GM19372 (cell line): ENCODE results near the gene XYLT1.
A peak's percentile ranks its signal among the peaks of the same experiment; 100 is the strongest.

ENCODE experiments used
- ATAC-seq: cut with Tn5 transposase; IDR thresholded peaks from one replicate; pipeline ENCODE4 v1.9.1; 2021; ENCODE audit warnings: mild to moderate bottlenecking, low read depth, moderate library complexity; ENCODE audit not compliant: unreplicated experiment

XYLT1 gene

DNA sequence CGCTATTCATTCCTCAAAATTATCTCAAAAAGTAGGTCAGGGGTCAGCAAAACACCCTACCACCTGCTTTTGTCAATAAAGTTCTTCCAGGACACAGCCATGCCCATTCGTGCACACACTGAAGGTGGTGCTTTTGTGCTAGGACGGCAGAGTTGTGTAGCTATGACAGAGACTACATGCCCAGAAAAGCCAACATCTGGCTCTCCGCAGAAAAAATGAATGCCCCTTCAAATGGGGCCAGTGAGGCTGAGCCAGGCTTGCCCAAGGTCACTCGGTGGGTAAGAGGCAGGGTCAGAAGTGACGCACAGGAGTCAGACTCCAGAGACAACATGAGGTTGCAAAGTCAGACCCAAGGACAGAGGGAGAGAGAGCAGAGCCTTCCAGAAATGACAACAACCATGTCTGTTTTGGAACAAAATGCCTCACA, 200.1 kb downstream of the XYLT1 start:
- no peak for ATAC-seq

DNA sequence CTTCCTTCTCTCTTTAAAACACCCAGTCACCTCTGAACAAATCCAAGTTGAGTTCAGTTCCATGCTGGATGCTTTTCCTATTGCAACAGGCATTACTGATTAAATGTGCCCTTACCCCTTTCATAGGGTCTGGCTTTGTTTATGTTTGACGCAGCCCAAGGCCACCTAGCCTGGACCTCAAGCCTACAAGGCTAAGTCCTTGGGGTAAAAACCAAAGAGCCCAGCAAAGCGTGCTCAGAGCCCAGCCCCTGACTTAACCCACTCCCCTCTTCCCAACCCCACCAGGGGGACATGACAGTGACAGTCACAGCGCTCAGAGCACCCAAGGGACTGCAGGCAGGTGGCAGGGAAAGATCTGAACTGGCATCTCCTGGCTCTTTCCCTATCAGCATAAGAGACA, 200.6 kb downstream of the XYLT1 start:
- ATAC-seq: no peak

DNA sequence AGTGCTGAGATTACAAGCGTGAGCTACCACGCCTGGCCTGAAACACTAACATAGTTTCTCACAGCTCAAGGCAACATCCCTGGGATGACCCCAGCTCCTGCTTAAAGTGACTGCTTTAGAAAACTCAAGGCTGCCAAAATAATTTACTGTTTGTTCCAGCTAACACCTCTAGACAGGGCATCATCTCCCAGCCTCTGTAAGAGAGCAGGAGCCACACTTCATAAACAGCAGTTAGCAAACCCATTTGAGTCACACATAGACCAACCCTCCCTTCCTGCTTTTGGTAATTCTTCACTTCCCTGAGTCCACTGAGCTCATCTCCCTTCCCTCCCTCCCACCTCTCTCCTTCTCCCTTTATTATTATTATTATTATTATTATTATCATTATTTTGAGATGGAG, 201.3 kb downstream of the XYLT1 start:
- ATAC-seq: no peak

DNA sequence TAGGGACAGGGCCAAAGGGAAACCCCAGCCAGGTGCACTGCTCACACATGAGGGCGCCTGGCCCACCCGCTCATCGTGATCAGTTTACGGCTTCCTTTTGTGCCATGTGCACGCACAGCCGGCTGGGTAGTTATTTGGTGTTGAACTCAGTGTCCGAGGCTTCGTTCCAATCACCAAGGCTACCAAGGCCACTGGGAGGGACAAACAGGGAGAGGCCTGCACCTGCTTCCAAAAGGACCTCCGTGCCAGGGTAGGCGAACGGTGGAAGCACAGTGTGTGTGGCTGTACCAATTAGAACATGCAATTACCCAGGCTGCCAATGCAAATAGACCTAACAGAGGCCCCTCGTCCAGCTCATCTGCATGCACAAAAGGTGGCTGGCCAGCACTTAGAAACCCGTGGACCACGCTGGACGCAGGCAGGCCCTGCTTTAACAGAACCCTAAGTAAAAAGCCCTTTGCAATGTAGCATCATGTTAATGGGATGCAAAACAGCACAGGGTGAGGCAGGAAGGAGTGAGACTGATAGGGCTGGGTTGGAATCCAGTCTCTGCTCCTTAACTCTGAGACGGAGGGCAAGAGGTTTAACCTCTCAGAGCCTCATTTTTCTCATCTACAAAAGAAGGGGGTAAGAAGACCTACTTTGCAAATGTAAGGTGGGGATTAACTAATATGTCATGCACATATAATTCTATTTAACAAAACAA, 204.0 kb downstream of the XYLT1 start:
- no peak for ATAC-seq

DNA sequence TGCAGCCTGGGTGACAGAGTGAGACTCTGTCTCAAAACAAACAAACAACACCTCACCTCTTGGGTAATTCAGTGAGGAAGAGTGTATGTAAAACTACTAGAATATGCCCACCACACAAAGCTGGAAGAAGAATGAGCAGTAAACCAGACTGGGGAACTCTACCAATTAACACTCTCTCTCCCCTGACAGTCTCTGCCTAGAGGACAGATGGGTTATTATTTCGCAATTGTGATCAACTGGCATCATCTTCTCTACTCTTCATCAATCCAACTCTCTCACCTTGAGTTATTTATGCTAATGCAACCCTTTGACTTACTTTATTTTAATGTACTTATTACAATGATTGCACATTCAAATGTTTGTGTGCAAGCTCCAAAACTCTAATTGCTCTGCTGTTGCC, 205.6 kb downstream of the XYLT1 start:
- no peak for ATAC-seq

DNA sequence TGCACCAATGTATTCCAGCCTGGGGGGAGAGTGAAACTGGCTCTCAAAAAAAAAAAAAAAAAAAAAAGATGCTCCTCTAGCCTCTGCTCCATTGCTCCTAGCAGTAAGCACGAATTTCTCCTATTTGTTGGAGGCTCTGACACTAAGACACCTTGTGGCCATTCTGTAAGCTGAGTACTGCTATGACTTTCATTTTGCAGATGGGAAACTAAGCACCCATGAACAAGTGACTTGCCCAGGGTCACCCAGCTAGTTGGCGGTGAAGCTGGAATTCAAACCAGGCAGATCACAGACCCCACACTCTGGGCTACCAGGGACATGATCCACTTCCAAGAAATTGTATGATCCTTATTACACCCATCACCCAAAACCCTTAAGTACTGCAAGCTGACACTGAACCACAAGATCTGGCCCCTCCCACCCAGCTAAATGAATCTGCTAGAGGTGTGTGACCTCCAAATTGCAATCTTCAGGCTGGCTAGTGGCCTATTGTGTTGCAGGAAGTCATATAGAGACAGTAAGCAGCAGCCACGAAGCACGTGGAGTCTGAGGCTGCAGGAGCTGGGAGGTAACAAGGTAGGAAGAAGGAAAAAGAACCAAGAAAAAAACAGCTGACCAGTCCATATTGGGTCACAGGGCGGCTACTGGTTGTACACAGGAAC, 209.4 kb downstream of the XYLT1 start:
- no peak for ATAC-seq

DNA sequence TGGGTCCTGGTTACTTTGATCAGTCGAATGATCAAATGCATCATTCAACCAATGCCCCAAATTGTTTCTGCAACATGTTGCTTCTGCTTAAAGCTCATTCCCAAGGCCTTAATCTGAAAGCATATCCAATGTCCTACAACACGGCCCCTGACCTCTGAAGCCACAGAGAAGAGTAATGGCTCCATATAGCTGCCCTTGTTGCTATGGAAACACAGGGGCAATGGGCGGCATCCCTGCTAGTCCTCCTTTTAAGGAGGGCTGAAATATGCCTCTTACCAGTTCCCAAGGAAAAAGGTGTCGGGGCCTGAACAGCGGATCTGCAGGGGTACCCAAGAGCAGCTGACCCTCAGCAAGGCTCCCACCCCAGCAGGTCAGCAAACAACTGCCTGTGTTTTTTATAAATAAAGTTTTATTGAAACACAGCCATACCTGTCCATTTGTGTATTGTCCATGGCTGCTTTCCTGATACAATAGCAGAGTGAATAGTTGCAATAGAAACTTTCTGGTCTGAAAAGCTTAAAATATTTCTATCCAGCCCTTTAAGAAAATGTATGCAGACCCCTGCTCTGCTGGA, 210.4 kb downstream of the XYLT1 start:
- ATAC-seq: no peak

DNA sequence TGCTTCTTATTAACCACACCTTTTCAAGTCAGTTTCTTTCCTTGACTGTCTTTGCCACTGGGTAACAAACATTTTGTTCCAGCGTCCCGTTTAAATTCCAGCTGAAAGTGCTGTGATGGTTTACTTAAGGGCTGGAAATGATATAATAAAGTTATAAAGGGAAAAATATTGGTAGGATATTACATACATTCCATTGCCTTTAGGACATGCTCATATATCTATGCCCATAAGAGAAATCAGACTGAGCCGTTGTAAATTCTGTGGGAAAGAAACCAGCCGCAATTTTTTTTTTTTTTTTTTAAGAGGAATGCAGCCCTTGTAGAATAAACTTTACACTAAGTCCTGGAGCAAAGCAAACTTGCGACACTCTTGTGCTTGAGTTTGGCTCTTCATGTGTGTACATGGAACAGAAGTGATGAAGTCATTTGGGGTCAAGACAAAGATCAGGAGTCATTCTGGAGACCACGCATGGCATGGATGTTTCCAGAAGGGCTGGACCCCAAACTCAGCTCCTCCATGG, 210.9 kb downstream of the XYLT1 start:
- ATAC-seq: no peak

DNA sequence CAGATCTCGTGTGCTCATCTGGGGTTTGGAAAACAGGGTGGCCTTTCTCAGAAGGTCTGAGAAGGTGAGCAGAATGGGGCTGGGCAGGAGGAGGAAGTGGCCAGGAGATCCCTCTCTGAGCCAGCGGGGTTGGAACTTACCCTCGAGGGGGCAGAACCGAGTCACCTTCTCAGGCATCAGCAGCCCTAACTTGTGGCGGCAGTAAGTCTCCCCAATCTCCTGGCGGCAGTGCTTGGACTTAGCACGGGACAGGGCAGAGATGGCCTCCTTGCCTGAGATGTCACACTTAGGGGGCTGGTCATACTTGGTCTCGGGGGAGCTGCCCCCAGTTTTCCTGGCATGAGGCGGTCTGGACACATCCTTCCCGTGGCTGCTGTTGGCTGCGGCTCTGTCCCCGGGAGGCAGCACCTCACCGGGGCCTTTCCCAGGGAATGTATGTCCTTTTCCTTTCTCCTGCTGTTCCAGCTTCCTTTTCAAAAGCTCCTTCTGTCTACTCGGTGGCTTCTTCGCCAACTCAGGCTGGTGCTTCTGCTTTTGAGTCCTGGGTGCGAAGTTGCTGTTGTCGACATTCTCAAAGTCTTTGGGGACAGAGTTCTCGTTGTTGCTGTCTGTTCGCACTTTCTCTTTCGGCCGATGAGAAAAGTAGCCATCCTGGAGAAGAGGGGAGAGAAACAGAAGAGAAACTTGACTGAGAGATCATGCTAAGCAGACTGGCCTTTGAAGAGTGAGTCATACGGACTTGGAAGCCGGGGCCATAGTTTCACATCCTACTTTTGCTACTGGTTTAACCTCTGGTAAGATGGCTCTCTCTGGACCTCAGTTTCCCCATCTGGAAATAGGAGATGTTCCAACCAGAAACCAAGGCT, 211.7 kb downstream of the XYLT1 start:
- peak; percentile 55 for ATAC-seq

DNA sequence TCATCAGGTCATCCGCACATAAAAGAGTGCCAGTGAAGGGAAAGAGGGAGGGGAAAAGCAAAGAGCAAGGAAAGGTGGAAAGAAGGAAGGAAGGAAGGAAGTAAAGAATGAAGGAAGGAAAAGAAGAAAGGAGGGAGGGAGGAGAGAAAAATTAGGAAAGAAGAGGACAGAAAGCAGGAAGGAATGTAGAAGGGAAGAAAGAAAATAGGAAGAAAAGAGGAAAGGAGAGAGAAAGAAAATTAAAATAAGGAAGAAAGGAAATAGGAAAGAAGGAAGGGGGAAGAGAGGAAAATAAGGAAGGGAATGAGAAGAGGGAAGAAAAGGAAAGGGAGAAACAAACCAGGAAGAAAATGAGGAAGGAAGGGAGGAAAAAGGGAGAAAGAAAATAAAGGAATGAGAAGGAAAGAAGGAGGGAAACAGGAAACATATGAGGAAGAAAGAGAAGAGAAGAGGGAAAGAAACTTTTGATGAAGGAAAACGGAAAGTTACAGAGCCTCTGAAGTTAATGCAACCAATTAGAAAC, 212.6 kb downstream of the XYLT1 start:
- ATAC-seq: no peak

DNA sequence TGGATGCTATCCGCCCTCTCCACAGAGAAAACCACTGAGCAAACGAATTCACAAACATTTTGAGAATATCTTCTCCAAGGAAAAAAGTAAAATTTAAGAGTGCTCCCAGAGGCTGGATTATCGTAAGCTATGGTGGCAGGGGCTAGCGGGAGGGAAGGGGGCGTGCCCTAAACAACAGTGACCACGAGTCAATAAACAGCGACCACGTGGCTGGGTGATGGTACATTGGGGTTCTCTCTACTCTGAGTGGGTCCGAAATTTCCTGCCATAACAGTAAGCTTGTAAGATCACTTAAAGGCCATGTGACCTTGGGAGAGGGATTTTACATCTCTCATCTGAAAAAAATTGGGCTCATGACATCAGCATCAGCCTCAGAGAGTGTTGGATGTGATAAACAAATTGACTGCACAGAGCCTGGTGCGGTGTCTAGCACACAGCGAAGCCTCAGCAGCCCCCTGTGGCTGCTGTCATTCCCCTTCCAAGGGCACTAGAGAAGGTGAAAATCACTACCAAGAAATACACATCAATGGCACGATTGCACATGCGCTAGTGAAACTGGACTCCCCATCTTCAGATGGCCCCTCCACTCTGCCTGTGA, 213.2 kb downstream of the XYLT1 start:
- no peak for ATAC-seq

DNA sequence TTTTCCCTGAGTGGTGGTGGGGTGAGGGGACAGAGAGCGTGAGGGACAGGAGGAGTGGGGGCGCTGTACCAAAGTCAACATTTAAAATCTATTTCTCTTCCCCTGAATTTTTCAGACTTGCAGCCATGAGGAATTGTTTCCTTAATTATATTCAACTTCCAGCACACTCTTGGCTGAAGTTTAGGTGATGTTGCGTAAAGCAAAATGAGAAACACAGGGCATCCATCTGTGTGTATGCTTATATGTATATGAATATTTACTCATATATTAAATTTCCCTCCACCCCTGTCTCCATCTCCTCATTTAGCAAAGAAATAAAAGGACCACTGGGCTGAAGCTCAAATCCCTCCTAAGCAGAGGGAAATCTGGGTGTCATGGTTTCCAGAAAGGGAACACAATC, 218.1 kb downstream of the XYLT1 start:
- ATAC-seq: no peak

DNA sequence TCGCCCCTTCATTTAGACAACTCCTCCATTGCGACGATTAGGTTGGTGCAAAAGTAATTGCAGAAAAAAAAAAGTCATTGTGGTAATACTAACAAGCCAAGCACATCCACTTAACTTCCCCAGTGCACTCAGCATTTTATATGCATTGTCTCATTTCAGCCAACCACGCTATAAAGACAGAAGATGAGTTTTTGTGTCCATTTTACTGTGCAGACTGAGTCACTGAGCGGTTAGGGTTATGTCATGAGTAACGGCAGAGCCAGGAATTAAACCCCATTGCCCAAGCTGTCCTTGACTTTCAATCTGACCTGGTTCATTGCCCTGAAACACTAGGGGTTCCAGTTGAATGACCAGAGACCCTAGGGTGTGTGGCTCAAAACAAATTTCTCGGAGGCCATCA, 218.7 kb downstream of the XYLT1 start:
- ATAC-seq: no peak

DNA sequence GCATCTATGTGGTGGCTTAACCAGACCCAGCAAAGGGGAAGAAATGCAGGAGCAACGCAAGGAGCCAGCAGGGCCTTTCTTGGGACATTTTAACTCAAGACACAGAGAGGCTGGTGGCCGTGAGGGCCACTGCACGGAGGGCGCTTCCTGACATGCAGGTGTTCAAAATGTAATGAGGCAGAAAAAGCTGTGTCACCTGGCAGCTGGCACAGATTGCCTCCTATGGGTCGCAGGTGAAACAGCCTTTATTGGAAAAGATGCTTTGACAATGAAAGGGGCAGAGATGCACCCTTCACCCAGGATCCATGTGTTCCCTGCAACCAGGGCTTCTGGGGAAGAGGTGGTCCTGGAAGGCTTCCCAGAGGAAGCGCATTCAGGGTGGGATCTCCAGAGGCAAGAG, 219.3 kb downstream of the XYLT1 start:
- ATAC-seq: no peak

DNA sequence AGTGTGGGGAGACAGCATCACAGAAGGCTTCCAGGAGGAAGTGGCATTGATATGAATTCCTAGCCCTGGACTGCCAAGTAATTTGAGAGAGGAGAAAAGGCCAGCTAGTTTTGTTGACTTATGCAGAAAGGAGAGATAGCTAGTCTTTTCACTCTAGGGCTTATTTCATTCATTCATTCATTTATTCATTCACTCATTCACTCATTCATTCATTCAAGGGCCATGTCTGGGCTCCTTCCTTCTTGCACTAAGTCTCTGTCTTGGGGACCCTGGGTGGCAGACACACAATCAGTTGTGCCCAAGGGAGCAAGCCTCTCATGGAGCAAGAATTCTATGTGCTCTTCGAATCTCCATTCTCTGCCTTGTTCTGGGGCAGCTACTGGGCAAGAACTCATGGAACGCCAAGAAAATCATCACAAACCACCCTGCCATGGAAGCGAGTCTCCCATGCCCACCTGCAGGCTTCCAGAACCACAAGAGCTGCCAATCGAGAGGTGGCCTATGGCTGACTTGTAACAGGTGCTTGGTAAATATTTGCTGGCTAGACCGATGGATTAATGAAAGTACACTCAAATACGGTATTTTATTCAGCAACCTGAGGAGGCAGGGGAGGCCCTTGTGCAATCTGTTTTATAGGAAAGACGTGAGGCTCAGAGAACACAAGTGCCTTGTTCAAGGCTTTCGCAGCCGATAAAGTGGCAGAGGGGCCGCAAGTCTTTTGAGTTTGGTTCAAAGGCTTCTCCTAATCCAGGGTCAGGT, 223.6 kb downstream of the XYLT1 start:
- no peak for ATAC-seq

DNA sequence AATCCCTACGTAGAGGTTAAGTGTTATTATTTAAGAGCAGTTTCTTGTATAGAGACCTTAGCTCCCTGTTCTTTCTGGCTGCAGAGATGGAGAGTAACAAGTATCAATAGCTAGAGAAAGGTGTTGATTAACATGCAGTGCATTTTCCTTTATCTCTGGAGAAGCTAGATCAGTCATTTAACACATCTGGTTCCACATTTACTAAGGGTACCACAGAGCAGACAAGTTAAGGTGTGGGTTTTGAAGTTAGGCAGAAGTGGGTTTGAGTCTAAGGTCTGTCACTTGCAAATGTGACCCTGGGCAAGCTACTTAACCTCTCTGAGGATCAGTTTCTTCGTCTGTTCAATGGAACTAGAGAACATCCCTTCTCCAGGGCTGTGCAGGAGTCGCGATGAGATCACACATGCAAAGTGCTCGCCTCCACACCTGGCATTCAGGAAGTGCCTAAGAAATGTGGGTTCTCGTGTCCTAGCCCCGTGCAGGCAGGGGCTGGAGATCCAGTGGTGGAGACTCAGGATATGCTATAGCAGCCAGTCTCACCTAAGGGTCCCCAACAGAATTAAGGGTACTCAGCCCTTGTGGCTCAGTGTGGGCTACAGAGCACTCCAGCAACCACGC, 224.4 kb downstream of the XYLT1 start:
- ATAC-seq: no peak

DNA sequence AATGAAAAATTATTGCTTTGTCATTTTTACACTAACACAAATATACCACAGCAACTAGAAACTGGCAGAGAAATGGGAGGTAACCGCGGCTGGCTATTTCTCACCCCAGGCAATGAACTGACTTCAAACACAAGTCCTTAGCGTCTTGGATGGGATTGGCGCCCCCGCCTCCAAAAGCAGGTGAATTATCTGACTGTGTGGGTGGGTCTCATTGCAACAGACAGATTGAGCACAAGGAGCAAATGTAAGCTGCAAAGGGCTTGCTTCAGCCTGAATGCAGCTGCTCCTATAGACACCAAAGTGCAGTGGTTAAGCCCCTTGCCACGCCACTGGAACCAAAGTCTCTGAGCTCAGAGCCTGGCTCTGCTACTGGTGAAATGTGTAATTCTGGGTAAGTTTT, 225.0 kb downstream of the XYLT1 start:
- no peak for ATAC-seq

DNA sequence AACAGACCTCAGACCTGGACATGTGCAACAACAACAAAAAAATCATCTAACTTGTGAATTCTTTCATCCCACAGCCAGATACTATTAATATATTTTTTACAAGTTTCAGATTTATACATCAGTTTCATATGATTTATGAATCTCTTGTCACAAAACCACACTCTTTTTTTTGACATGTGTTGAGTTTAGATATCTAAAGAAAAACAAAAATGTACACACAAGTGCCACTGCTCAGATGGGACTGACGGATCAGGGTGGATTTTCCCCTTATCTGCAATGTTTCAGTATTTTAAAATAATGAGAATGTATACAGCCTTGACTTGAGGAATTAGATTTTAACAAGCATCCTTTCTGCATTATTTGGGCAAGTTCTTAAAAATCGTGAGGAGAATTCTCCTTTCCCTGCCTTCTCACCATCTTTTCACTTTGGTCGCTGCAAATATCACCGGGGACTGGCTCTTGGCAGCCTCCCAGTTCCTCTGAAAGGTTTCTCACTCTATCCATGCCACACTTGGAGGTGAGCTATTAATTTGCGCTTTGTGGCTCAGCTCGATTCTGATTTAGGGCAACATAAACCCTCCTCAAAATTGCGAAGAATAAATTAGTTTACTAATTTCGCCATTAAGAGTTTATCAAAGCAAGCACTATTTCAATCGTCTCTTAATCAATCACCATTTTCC, 225.7 kb downstream of the XYLT1 start:
- ATAC-seq: no peak
